Fibroblast of lung (primary cell): ENCODE measurements around the gene CLCNKA.

Experiments used
- CTCF ChIP-seq, 2 donors: IDR thresholded peaks in 1 of 2; conservative IDR thresholded peaks in 1 of 2; 1 replicate in 1 of 2; 2 replicates in 1 of 2; pipeline ENCODE4 v1.5.1; 2011 to 2012; ENCODE audit warnings: low read length in 2 of 2, control low read depth in 1 of 2, inconsistent platforms in 1 of 2, low read depth in 1 of 2, mild to moderate bottlenecking in 1 of 2
- EZH2 ChIP-seq: IDR thresholded peaks from 2 replicates; pipeline ENCODE4 v1.5.1; 2012; ENCODE audit warnings: low read length, control low read depth, mild to moderate bottlenecking; ENCODE audit errors: missing control alignments

GRCh38 chr1:15981679-15982078 is 40.2 kb upstream of the CLCNKA start:
- no peak for TF ChIP-seq CTCF (conservative IDR thresholded peaks at IDR 0.05 in 1 of 2, IDR thresholded peaks at IDR 0.05 in 1 of 2; ENCODE audit: low read depth in 1 of 2, low read length in 2 of 2)
- TF ChIP-seq EZH2, result no peak
